Cardiac septum (tissue), 1 donor: Measurements from ENCODE around the gene SYDE1. TPM values are rescaled to one million over a fixed set of nuclear protein-coding genes. Genes with fewer than 3 reads are reported as not detected.

Experiments
- DNase-seq: peaks from one replicate; pipeline ENCODE4 v3.0.0-alpha.2; 2020; ENCODE audit warnings: low spot score
- intact Hi-C: fragments of 100-400 bp; cut with DNase I; formaldehyde crosslinking; loops from one replicate; pipeline ENCODE4 v1.14.0; 2022
- total RNA-seq: library from RNA; stranded (reverse); fragmentation: NEBNext Ultra II Directional; extraction: Animal tissue kit (Norgen Biotek cat#: 25700); gene quantifications from one replicate; pipeline ENCODE4 v1.2.1, GENCODE V29; 2021
- donor health status: DM: no; HTN: no; CAD: no.

Gene SYDE1
- total RNA-seq, 1 donor from 2014 or later, result 16.4 TPM

DNA sequence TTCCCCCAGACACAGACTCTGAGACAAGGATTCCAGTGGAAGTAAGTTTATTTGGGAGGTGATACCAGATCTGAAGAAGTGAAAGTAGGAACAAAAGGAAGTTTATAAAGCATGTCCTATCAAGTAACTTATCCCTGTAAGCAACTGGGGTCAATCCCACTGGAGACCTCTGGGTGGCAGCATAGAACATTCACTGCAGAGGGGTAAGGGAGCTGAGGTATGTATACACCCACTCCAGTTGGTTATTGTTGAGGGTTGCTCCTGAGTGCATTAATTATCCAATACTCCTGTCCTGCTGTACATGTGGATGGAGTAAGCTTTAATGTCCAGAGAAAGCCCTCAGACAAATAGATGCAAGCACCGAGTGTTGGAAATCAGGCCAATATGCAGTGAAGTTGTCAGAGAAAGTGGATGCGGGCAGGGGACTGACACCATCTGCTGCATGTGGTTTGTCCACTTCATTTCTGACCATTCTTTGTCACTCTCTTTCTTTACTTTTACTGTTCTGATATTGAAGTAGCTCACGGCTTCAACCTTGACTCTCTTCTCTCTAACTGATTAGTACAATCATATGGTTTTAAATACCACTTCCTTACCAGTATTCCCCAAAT lies 46.9 kb downstream of the SYDE1 start:
- DNase-seq, result no peak
- intact Hi-C loops, result no loop called here

DNA sequence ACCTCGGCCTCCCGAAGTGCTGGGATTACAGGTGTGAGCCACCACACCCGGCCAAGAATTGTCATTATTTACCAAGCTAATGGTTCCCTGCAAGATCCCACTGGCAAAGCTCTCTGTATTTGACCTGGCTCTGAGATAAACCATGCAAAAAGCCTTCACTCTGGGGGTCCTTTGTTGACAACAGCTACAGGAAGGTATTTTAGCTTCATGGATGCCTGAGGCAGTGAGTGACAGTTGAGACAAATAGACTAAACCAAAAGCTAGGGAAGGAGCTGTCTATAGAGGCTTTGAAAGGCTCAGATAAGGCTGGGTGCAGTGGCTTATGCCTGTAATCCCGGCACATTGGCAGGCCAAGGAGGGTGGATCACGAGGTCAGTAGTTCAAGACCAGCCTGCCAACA lies 48.1 kb downstream of the SYDE1 start:
- intact Hi-C loops, result no loop called here
- no peak for DNase-seq

DNA sequence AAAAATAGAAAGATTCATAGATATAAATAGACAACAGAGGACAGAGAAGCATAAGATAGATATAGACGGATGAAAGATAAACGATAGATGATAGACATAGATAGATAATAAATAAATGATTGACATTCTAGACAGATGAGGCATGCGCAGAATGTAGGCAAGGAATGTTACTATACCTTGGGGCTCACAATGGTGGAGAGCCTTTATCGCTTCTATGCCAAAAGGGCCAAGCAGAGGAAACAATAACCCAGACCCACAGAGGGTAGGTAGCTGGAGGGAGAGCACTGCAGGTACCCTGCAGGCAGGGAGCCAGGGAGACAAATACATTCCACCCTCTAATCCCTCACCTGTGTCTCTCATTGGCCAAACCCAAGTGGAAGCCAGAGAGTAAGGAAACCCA lies 49.2 kb downstream of the SYDE1 start:
- intact Hi-C loops, result no loop called here
- DNase-seq, result no peak

DNA sequence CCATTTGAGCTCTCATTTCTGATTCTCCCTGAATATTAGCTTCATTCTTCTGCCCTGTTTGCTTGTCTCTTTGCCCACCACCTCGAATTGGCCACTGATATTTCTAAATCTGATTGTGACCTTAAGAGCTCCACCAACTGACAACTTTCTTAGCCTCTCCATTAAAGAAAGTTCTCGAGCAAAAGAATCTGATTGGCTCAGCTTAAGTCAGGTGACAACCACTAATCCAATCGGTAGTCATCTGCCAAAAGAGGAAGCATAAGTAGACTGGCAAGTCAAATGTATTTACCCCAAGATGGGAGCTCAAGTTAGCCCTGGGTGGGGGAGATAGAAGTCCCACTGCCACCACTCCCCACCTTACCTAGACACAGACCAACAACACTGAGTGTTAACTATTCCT lies 52.0 kb downstream of the SYDE1 start:
- intact Hi-C loops, result no loop called here
- DNase-seq, result no peak

DNA sequence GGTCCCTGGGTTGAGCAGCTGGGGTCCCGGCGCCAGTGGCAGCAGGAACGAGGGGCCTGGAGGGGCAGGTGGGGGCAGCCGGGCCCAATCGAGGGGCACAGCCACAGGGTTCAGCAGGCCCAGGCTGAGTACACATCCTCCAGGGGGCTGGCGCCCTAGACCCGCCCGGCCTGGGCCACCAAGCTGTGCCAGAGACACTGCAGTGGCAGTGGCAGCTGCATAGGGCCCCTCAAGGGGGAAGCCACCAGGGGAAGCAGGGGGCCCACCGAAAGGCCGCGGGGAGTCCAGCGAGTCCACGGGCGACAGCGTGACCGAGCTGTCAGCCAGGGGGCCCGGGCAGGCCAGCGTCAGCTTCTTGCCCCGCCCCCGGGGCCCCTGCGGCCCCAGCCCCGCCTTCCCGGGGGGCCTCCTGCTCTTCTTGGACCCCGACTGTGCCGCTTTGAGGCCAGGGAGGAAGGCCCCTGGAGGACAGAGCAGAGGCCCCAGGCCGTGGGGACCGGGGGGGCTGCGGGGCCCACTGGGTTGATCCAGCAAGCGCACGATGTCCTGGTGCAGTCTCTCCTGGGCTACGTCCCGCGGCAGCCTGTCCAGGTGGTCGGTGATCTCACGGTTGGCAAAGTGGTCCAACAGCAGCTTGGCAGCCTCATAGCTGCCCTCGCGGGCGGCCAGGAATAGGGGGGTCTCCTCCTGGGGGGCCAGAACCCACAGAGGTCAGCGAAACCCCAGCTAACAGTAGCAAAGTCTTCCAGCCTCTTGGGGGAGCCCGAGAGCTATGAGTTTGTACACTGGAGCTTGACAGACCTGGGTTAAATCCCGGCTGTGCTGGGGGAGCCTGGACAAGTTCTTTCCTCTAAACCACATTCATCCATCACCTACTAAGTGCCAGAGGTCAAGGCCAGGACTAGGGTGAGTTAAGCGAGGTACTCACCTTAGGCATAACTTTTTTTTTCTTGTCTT lies 54.1 kb downstream of the SYDE1 start:
- intact Hi-C loops, result no loop called here
- no peak for DNase-seq

Other genes with a start within 250 kb of the SYDE1 start
- gene OR7A17, start 221.3 kb upstream of the SYDE1 start, total RNA-seq, result not detected
- not detected for gene OR7C2, start 165.9 kb upstream of the SYDE1 start, total RNA-seq
- gene SLC1A6, start 127.5 kb upstream of the SYDE1 start, total RNA-seq, result not detected
- not detected for gene CASP14, start 57.9 kb upstream of the SYDE1 start, total RNA-seq
- gene OR1I1, start 25.2 kb upstream of the SYDE1 start, total RNA-seq, result not detected
- 60.0 TPM for gene NOTCH3, start 93.6 kb downstream of the SYDE1 start, total RNA-seq
- gene EPHX3, start 125.0 kb downstream of the SYDE1 start, total RNA-seq, result 0.27 TPM
- gene BRD4, start 225.1 kb downstream of the SYDE1 start, total RNA-seq, result 72.3 TPM